ENCODE data around the gene BCL2L11. TPM values are rescaled to one million over a fixed set of nuclear protein-coding genes. Genes with fewer than 3 reads are reported as not detected.

Gene BCL2L11
- total and polyA plus RNA-seq, 10 of the 15 experiments (the other 5 are each of a cell fraction or from before 2014, with no cell fraction given), result 0.29 to 10.1 (median 1.1) TPM

DNA sequence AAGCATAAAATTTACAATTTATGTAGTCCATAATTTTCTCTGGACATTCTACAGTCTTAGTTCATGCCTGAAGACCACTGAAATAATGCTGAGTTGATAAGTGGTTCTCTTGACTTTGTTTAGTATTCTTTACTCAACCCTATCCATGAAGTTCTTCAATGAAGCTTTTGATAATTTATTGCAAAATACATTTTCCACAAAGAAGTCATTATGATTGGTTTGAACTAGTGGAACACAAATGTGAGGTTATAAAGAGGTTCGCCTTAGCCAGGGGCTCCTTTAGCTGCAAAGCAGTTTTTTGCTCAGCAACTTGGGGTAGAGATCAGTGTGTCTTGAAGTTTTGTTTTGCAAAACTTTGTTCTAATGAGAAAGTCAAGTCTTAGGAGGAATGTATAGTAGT, 5.9 kb downstream of the BCL2L11 start:
- H2AFZ ChIP-seq (ENCODE audit: control insufficient read depth, low read depth, low read length), result no peak overlapping the region
- ChIA-PET POLR2A (interaction anchor here (1.2 kb wide), 1 partner anchor 41 kb away, joined by 3 read pairs; no protein-coding TSS in a partner anchor), SMC1A (ENCODE audit: uncharacterized antibody, unreplicated experiment) (interaction anchor here (1.3 to 5.2 kb wide), 12 partner anchors 10 to 93 kb away, joined by 3 to 35 read pairs (median 10); no protein-coding TSS in a partner anchor), RAD21 (ENCODE audit: unreplicated experiment) (interaction anchor here (0.9 to 2.6 kb wide), 6 partner anchors 9 to 73 kb away, joined by 3 to 8 read pairs (median 4); no protein-coding TSS in a partner anchor), CTCF (interaction anchor here (1.2 to 1.8 kb wide), 3 partner anchors 9 to 41 kb away, joined by 4 to 5 read pairs (median 5); no protein-coding TSS in a partner anchor)
- ATAC-seq (no peak), FAIRE-seq (no peak), DNase-seq (ENCODE audit: low read depth, low spot score) (no peak)
- in situ Hi-C loops (cut with MboI) (no loop called here), intact Hi-C loops (cut with micrococcal nuclease; ENCODE audit: unreplicated experiment) (loop anchor here (10.0 kb wide), 1 partner anchor 328 kb away; no protein-coding TSS in a partner anchor)
- peaks cover 0 to 4% of the 10 kb centered on the region in 2 experiments; a peak in 2 of 4 replicates for H3K36me3 ChIP-seq (ENCODE audit: control insufficient read depth in 2 of 2, insufficient read depth in 2 of 2, low read length in 1 of 2)
- no peaks in the 10 kb centered on the region for H3K9me3 ChIP-seq (replicated peaks; ENCODE audit: control insufficient read depth, insufficient read depth, low read length)
- H3K79me2 ChIP-seq (ENCODE audit: control insufficient read depth, insufficient read depth, low read length), result peaks cover 10% of the 10 kb centered on the region
- H3K27ac ChIP-seq (ENCODE audit: control insufficient read depth, insufficient read depth), result no peak overlapping the region
- WGBS (ENCODE audit: insufficient coverage, insufficient replicate concordance, low lambda C conversion rate, missing lambda C conversion rate), result 57% methylated on average over 1 of the region's 1 CpG
- no peaks in the 10 kb centered on the region; the same call in 1 of the 2 replicates for H4K20me1 ChIP-seq (ENCODE audit: control insufficient read depth, insufficient read depth)
- H3K4me3 ChIP-seq, result no peak overlapping the region
- BruUV-seq (replicated peaks), result no TSS peak
- H3K4me2 ChIP-seq (ENCODE audit: control insufficient read depth, insufficient read depth), result no peak overlapping the region
- H3K9ac ChIP-seq (ENCODE audit: control insufficient read depth, insufficient read depth, low read length), result no peak overlapping the region
- H3K27me3 ChIP-seq (replicated peaks in 1 of 2; ENCODE audit: control insufficient read depth in 2 of 2, insufficient read depth in 2 of 2, low read length in 1 of 2), result no peaks in the 10 kb centered on the region
- no peak for TF ChIP-seq IKZF2 (IDR thresholded peaks at IDR 0.05)
- no peak for TF ChIP-seq ZBED1 (IDR thresholded peaks at IDR 0.05; ENCODE audit: borderline replicate concordance)
- TF ChIP-seq MTA3 (IDR thresholded peaks at IDR 0.05; ENCODE audit: borderline replicate concordance, low read length), result no peak
- no peak for TF ChIP-seq DPF2 (IDR thresholded peaks at IDR 0.05)
- TF ChIP-seq PML (IDR thresholded peaks at IDR 0.05; ENCODE audit: low read length), result no peak
- no peaks in the 10 kb centered on the region; the same call in 1 of the 2 replicates for H3K4me1 ChIP-seq (ENCODE audit: control insufficient read depth, insufficient read depth, low read length)

DNA sequence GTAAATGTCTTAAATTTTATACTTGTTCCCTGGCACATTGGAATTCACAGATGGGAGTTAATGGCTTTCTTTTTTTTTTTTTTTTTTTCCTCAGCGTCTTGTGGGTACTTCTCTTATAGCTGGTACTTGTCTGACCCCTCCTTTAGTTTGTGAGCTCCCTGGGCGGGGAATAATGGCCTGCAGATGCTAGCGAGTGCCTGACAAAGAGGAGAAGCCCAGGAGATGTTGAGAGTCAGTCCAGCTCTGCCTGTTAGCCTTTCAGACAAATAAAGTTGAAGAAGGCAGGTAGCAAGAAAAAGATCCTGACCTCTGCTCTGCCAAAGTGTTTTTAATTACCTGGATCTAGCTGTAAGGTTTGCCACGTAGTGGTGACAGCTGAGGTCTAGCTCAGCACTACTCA, 6.6 kb downstream of the BCL2L11 start:
- peaks cover 0 to 4% of the 10 kb centered on the region in 2 experiments; a peak in 2 of 4 replicates for H3K36me3 ChIP-seq (ENCODE audit: control insufficient read depth in 2 of 2, insufficient read depth in 2 of 2, low read length in 1 of 2)
- in situ Hi-C loops (cut with MboI), result no loop called here
- peaks cover 4% of the 10 kb centered on the region for H3K79me2 ChIP-seq (ENCODE audit: control insufficient read depth, insufficient read depth, low read length)
- no peak overlapping the region for H3K4me2 ChIP-seq (ENCODE audit: control insufficient read depth, insufficient read depth)
- SMC1A ChIA-PET (ENCODE audit: uncharacterized antibody, unreplicated experiment), result interaction anchor here (0.6 to 5.2 kb wide), 10 partner anchors 9 to 81 kb away, joined by 3 to 35 read pairs (median 10); no protein-coding TSS in a partner anchor
- H3K9me3 ChIP-seq (replicated peaks; ENCODE audit: control insufficient read depth, insufficient read depth, low read length), result no peaks in the 10 kb centered on the region
- BruUV-seq (replicated peaks), result no TSS peak
- CTCF ChIA-PET, result interaction anchor here (1.8 kb wide), 1 partner anchor 23 kb away, joined by 4 read pairs; no protein-coding TSS in a partner anchor
- H3K27me3 ChIP-seq (replicated peaks in 1 of 2; ENCODE audit: control insufficient read depth in 2 of 2, insufficient read depth in 2 of 2, low read length in 1 of 2), result no peaks in the 10 kb centered on the region
- no peak overlapping the region for H3K9ac ChIP-seq (ENCODE audit: control insufficient read depth, insufficient read depth, low read length)
- RAD21 ChIA-PET (ENCODE audit: unreplicated experiment), result interaction anchor here (0.7 to 2.6 kb wide), 3 partner anchors 41 to 575 kb away, joined by 3 to 8 read pairs (median 5); no protein-coding TSS in a partner anchor
- no peaks in the 10 kb centered on the region; the same call in 1 of the 2 replicates for H4K20me1 ChIP-seq (ENCODE audit: control insufficient read depth, insufficient read depth)
- no peak overlapping the region for H2AFZ ChIP-seq (ENCODE audit: control insufficient read depth, low read depth, low read length)
- 89% methylated on average over 3 of the region's 4 CpGs for WGBS (ENCODE audit: insufficient coverage, insufficient replicate concordance, low lambda C conversion rate, missing lambda C conversion rate)
- no peak for DNase-seq (ENCODE audit: low read depth, low spot score)
- FAIRE-seq, result no peak
- H3K4me1 ChIP-seq (ENCODE audit: control insufficient read depth, insufficient read depth, low read length), result no peaks in the 10 kb centered on the region
- H3K27ac ChIP-seq (ENCODE audit: control insufficient read depth, insufficient read depth), result no peak overlapping the region
- POLR2A ChIA-PET, result interaction anchor here (0.6 kb wide), 2 partner anchors 592 to 727 kb away, joined by 3 to 5 read pairs; no protein-coding TSS in a partner anchor
- H3K4me3 ChIP-seq, result no peak overlapping the region
- 0 out of 3 replicates have a peak, but pooled peaks have one; percentile 16 for ATAC-seq
- intact Hi-C loops (cut with micrococcal nuclease; ENCODE audit: unreplicated experiment), result loop anchor here (10.0 kb wide), 1 partner anchor 327 kb away; no protein-coding TSS in a partner anchor
- TF ChIP-seq CBFB (IDR thresholded peaks at IDR 0.05; ENCODE audit: low read depth), result no peak
- TF ChIP-seq MTA3 (IDR thresholded peaks at IDR 0.05; ENCODE audit: borderline replicate concordance, low read length), result no peak
- TF ChIP-seq MTA2 (IDR thresholded peaks at IDR 0.05; ENCODE audit: low read depth), result no peak
- no peak for TF ChIP-seq BMI1 (IDR thresholded peaks at IDR 0.05; ENCODE audit: borderline replicate concordance)
- no peak for TF ChIP-seq SUZ12 (IDR thresholded peaks at IDR 0.05; ENCODE audit: unreplicated experiment)
- TF ChIP-seq ZNF217 (IDR thresholded peaks at IDR 0.05), result no peak
- TF ChIP-seq BACH1 (IDR thresholded peaks at IDR 0.05; ENCODE audit: borderline replicate concordance), result no peak
- no peak for TF ChIP-seq TBL1XR1 (IDR thresholded peaks at IDR 0.05; ENCODE audit: low read depth, low read length)
- TF ChIP-seq CHD1 (IDR thresholded peaks at IDR 0.05; ENCODE audit: low read depth, low read length), result no peak
- TF ChIP-seq, protein P1, sequence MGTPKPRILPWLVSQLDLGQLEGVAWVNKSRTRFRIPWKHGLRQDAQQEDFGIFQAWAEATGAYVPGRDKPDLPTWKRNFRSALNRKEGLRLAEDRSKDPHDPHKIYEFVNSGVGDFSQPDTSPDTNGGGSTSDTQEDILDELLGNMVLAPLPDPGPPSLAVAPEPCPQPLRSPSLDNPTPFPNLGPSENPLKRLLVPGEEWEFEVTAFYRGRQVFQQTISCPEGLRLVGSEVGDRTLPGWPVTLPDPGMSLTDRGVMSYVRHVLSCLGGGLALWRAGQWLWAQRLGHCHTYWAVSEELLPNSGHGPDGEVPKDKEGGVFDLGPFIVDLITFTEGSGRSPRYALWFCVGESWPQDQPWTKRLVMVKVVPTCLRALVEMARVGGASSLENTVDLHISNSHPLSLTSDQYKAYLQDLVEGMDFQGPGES (IDR thresholded peaks at IDR 0.05), result no peak
- TF ChIP-seq, protein P2, sequence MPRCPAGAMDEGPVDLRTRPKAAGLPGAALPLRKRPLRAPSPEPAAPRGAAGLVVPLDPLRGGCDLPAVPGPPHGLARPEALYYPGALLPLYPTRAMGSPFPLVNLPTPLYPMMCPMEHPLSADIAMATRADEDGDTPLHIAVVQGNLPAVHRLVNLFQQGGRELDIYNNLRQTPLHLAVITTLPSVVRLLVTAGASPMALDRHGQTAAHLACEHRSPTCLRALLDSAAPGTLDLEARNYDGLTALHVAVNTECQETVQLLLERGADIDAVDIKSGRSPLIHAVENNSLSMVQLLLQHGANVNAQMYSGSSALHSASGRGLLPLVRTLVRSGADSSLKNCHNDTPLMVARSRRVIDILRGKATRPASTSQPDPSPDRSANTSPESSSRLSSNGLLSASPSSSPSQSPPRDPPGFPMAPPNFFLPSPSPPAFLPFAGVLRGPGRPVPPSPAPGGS (IDR thresholded peaks at IDR 0.05; ENCODE audit: borderline replicate concordance, insufficient read depth, low read depth, low read length, poor library complexity, severe bottlenecking), result no peak
- no peak for TF ChIP-seq JUNB (IDR thresholded peaks at IDR 0.05)
- no peak for TF ChIP-seq RFX5 (IDR thresholded peaks at IDR 0.05; ENCODE audit: low read depth, low read length)

Measured in GM12878 (cell line).